GM06990 (cell line): ENCODE results near the gene SLFN5.

Source experiments
- DNase-seq: peaks from one replicate; pipeline ENCODE4 v3.0.0-alpha.2; 2011; ENCODE audit not compliant: insufficient read length; ENCODE audit errors: extremely low read depth
- H3K27me3 ChIP-seq: replicated peaks from 2 replicates; pipeline ENCODE4 v1.6.0; 2011; ENCODE audit warnings: low read length; ENCODE audit not compliant: control insufficient read depth, insufficient read depth
- H3K36me3 ChIP-seq: 2 replicates; pipeline ENCODE4 v1.5.1; 2011; ENCODE audit warnings: low read length; ENCODE audit not compliant: control insufficient read depth, insufficient read depth
- H3K4me3 ChIP-seq: replicated peaks from 2 replicates; pipeline ENCODE4 v1.5.1; 2011; ENCODE audit warnings: low read depth, mild to moderate bottlenecking, control low read depth, low read length
- CTCF ChIP-seq: IDR thresholded peaks from 2 replicates; pipeline ENCODE4 v1.5.1; 2011; ENCODE audit warnings: low read length, control low read depth, mild to moderate bottlenecking, inconsistent platforms; ENCODE audit not compliant: insufficient read depth, poor library complexity, severe bottlenecking

SLFN5 gene

GRCh38 chr17:35291802-35292201 is 48.9 kb downstream of the SLFN5 start:
- DNase-seq, result no peak
- Histone ChIP-seq H3K27me3 (no peaks in the 10 kb centered on the region), H3K4me3 (no peak overlapping the region), H3K36me3 (no peaks in the 10 kb centered on the region)
- no peak for TF ChIP-seq CTCF

- no peak for DNase-seq
- TF ChIP-seq CTCF, result no peak
- Histone ChIP-seq H3K36me3 (no peaks in the 10 kb centered on the region), H3K27me3 (no peaks in the 10 kb centered on the region), H3K4me3 (no peak overlapping the region)
Measured at GRCh38 chr17:35293151-35293847, 50.4 kb downstream of the SLFN5 start.

GRCh38 chr17:35294756-35295155 is 51.9 kb downstream of the SLFN5 start:
- H3K36me3 ChIP-seq, result no peaks in the 10 kb centered on the region
- no peak for DNase-seq
- no peak overlapping the region for H3K4me3 ChIP-seq
- TF ChIP-seq CTCF, result no peak
- no peaks in the 10 kb centered on the region for H3K27me3 ChIP-seq

- TF ChIP-seq CTCF, result no peak
- Histone ChIP-seq H3K36me3 (no peaks in the 10 kb centered on the region), H3K4me3 (no peak overlapping the region), H3K27me3 (no peaks in the 10 kb centered on the region)
- no peak for DNase-seq
Measured at GRCh38 chr17:35295686-35296085, 52.8 kb downstream of the SLFN5 start.

- no peak for DNase-seq
- Histone ChIP-seq H3K4me3 (no peak overlapping the region), H3K36me3 (no peaks in the 10 kb centered on the region), H3K27me3 (no peaks in the 10 kb centered on the region)
- no peak for TF ChIP-seq CTCF
Measured at GRCh38 chr17:35297666-35298065, 54.8 kb downstream of the SLFN5 start.

GRCh38 chr17:35298639-35299038 is 55.8 kb downstream of the SLFN5 start:
- no peaks in the 10 kb centered on the region for H3K36me3 ChIP-seq
- no peak for TF ChIP-seq CTCF

More at GRCh38 chr17:35298639-35299038, 55.8 kb downstream of the SLFN5 start:
- Histone ChIP-seq H3K27me3 (no peaks in the 10 kb centered on the region), H3K4me3 (no peak overlapping the region)
- no peak for DNase-seq
